HG03457 (cell line): ENCODE data around the gene NR2C2.
A peak's percentile ranks its signal among the peaks of the same experiment; 100 is the strongest.

Experiments used
- ATAC-seq: cut with Tn5 transposase; IDR thresholded peaks from one replicate; pipeline ENCODE4 v1.9.1; 2021; ENCODE audit warnings: moderate number of reproducible peaks; ENCODE audit not compliant: unreplicated experiment

NR2C2 gene

GRCh38 chr3:14921034-14921616 lies 26.3 kb upstream of the NR2C2 start:
- ATAC-seq = no peak

- no peak for ATAC-seq
Measured at GRCh38 chr3:14921811-14922705, 25.3 kb upstream of the NR2C2 start.

GRCh38 chr3:14922863-14923262 lies 24.5 kb upstream of the NR2C2 start:
- no peak for ATAC-seq

- ATAC-seq = no peak
Measured at GRCh38 chr3:14923476-14923875, 23.9 kb upstream of the NR2C2 start.

- no peak for ATAC-seq
Measured at GRCh38 chr3:14925729-14926591, 21.4 kb upstream of the NR2C2 start.

- no peak for ATAC-seq
Measured at GRCh38 chr3:14926592-14926991, 20.8 kb upstream of the NR2C2 start.

- no peak for ATAC-seq
Measured at GRCh38 chr3:14927308-14927707, 20.1 kb upstream of the NR2C2 start.

- no peak for ATAC-seq
Measured at GRCh38 chr3:14929310-14930074, 17.9 kb upstream of the NR2C2 start.

- ATAC-seq = no peak
Measured at GRCh38 chr3:14933820-14934425, 13.5 kb upstream of the NR2C2 start.

GRCh38 chr3:14935592-14936345 lies 11.6 kb upstream of the NR2C2 start:
- ATAC-seq = no peak

- ATAC-seq = no peak
Measured at GRCh38 chr3:14938954-14939353, 8.4 kb upstream of the NR2C2 start.

- ATAC-seq = no peak
Measured at GRCh38 chr3:14941871-14942270, 5.5 kb upstream of the NR2C2 start.

GRCh38 chr3:14943042-14943441 lies 4.3 kb upstream of the NR2C2 start:
- no peak for ATAC-seq

- ATAC-seq = no peak
Measured at GRCh38 chr3:14946236-14946635, 1.1 kb upstream of the NR2C2 start.

GRCh38 chr3:14946739-14947099 lies 664 bp upstream of the NR2C2 start:
- ATAC-seq = no peak

- peak; percentile 77 for ATAC-seq
Measured at GRCh38 chr3:14947886-14948608, 664 bp downstream of the NR2C2 start.

GRCh38 chr3:14948609-14949038 lies 1.2 kb downstream of the NR2C2 start:
- no peak for ATAC-seq

- ATAC-seq = no peak
Measured at GRCh38 chr3:14949126-14949525, 1.7 kb downstream of the NR2C2 start.

- ATAC-seq = no peak
Measured at GRCh38 chr3:14950274-14950673, 2.9 kb downstream of the NR2C2 start.
